Neural progenitor cell (in vitro differentiated cells): ENCODE measurements around the gene FKBP14.

Source experiments
- EZH2 ChIP-seq: fragments of 200-600 bp; sonication (generic); IDR thresholded peaks from 2 replicates; pipeline ENCODE4 v1.6.1; 2017; ENCODE audit warnings: antibody characterized with exemption, mild to moderate bottlenecking, moderate library complexity
- EZH2phosphoT487 ChIP-seq: fragments of 200-600 bp; sonication (generic); IDR thresholded peaks from 2 replicates; pipeline ENCODE4 v1.6.1; 2017; ENCODE audit warnings: antibody characterized with exemption
- TF ChIP-seq, protein P1 (sequence below): fragments of 200-600 bp; sonication (generic); IDR thresholded peaks from 2 replicates; pipeline ENCODE4 v1.5.1; 2017; ENCODE audit warnings: antibody characterized with exemption, mild to moderate bottlenecking

DNA sequence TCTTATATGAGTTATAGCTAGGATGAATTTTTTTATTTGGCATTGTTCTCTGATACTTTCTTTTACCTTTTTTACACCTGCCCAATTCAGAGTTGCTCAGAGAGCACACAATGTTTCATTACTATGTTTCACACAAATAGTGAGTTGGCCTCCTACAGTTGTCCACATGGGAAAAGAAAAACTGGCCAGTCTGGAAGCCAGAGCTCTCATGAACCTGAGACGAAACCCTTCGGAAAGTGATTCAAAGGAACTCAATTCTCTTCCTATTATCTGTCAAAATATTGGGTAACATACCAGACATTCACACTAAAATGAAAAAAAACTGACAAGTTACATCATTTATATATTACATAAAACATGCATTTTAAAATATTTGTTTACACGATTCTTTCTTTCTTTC lies 52.2 kb downstream of the FKBP14 start:
- TF ChIP-seq EZH2 (no peak), EZH2phosphoT487 (no peak)
- TF ChIP-seq, protein P1, sequence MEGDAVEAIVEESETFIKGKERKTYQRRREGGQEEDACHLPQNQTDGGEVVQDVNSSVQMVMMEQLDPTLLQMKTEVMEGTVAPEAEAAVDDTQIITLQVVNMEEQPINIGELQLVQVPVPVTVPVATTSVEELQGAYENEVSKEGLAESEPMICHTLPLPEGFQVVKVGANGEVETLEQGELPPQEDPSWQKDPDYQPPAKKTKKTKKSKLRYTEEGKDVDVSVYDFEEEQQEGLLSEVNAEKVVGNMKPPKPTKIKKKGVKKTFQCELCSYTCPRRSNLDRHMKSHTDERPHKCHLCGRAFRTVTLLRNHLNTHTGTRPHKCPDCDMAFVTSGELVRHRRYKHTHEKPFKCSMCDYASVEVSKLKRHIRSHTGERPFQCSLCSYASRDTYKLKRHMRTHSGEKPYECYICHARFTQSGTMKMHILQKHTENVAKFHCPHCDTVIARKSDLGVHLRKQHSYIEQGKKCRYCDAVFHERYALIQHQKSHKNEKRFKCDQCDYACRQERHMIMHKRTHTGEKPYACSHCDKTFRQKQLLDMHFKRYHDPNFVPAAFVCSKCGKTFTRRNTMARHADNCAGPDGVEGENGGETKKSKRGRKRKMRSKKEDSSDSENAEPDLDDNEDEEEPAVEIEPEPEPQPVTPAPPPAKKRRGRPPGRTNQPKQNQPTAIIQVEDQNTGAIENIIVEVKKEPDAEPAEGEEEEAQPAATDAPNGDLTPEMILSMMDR = no peak
